GM19351 (cell line): ENCODE data around the gene CA5B.
A peak's percentile ranks its signal among the peaks of the same experiment; 100 is the strongest.
"Not testable (repeated sequence)": the region's sequence is repeated elsewhere in the genome, so short reads cannot be mapped to it uniquely, and the experiment has no call there.

Experiments
- ATAC-seq: cut with Tn5 transposase; IDR thresholded peaks from one replicate; pipeline ENCODE4 v1.9.1; 2021; ENCODE audit warnings: mild to moderate bottlenecking, moderate library complexity; ENCODE audit not compliant: unreplicated experiment

CA5B gene

DNA sequence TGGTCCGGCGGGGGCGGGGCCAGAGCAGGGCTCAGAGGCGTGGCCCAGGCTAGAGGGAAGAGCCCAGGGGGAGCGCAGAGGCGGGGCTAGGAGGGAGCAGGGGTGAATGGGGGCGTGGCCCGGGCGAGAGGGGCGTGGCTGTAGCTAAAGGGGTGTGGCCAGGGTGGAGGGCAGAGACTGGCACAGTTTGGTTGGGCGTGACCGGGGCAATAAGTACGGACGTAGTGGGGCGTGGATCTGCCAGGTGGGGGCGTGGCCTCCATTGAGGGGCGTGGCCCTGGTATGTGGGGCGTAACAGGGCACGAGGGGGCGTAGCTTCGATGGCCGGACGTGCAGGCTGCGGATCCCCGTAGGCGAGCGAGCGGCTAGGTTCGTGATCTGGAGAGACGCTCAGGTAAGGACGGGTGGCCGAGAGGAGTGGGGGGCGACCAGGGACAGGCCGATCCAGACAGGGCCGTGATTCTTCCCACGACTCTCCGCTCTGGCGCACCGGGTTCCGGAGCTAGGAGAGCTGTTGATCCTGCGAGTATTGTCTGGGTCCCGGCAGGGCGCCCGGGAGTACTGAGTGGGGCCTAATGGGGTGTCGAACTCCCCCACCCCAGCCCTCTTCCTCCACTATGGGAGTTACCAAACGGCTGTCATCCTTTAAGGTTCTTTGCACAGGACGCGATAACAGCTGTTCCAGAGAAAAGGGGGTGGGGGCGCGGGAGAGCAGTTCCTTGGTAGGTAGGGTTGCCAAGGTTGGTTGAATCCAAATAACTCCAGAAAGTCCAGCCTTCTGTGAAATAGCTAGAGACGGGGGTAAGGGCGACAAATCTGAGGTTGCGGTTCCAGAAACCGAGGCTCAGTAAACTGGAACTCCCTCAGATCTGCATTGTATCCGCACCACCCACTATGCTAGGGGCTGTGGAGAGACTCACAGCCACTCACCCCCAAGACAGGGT lies at the start of gene CA5B:
TSS of gene CA5B (plus strand) at position 312 of the 944 bp plus-strand sequence. CDS start 11,754 bp downstream, outside the sequence.
- peak; percentile 90 for ATAC-seq

- ATAC-seq: no peak
Observed at GRCh38 chrX:15694941-15695451, 43.1 kb upstream of the CA5B start.

DNA sequence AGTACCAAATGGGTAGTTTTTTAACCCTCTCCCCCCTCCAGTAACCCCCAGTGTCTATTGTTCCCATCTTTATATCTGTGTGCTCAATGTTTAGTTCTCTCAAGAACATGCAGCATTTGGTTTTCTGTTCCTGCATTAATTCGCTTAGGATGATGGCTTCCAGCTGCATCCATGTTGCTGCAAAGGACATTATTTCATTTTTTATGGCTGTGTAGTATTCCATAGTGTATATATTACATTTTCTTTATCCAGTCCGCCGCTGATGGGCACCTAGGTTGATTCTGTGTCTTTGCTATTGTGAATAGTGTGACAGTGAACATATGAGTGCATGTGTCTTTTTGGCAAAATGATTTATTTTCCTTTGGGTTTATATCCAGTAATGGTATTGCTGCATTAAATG lies 41.6 kb upstream of the CA5B start:
- no peak for ATAC-seq

DNA sequence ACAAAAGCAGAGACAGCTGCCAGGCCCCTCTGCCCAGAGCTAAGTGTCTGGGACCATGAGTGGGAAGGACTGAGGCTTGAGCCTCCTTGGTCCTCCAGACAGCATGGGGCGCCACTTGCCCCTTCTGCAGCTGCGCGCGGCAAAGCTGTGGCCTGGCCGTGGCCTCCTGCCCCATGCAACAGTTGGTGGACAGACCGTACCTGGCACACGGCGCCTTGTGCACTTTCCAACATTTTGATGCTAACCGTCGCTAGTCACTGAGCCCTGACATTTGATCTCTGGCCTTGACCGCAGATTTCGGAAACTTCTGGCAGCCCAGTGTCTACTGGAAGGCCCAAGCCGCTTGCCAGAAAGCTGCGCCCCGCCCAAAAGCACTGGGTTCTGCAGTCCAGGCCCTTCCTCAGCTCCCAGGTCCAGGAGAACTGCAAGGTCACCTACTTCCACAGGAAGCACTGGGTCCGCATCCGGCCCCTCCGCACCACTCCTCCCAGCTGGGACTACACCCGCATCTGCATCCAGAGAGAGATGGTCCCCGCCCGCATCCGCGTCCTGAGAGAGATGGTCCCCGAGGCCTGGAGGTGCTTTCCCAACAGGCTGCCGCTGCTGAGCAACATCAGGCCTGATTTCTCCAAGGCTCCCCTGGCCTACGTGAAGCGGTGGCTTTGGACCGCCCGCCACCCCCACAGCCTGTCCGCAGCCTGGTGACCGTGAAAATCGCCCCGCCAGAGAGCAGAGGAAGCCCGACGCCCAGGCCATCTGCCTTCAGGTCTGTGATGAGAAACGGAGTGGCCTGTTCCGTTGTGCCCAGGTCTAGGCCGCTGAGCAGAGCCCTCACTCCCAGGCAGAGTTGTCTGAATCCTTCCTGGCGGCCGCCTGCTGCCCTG lies 35.3 kb upstream of the CA5B start:
- no peak for ATAC-seq

DNA sequence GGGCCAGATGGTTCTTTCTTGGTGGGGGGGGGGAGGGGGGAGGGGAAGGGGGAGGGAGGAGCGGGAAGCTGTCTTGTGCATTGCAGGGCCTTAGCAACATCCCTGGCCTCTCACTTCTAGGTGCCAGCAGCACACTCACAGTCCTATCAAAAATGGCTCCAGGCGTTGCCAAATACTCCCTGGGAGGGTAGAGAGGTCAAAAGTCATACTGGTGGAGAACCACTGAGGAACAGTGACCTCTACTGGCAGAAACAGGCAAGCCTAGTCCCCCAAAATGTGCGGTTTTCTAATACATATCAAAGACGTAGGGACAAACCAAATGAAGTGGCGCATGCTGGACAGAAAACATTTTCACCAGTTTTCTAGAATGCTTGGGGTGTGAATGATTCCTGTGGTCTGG lies 34.3 kb upstream of the CA5B start:
- peak; percentile 89 for ATAC-seq

DNA sequence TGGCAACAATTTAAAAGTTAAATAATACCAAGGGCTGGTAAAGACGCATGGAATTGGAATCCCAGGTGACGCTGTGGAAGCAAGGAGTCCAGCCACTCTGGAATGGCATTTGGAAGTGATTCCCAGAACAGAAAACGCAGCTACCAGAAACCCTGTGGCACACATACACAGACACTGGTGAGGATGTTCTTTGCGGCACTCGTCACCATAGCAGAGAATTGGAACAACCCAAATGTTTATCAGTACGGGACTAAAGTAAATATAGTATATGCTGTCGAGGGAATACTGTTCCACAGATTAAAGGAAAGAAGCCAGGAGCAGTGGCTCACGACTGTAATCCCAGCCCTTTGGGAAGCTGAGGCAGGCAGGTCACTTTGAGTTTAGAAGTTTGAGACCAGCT lies 33.8 kb upstream of the CA5B start:
- not testable (repeated sequence) for ATAC-seq

DNA sequence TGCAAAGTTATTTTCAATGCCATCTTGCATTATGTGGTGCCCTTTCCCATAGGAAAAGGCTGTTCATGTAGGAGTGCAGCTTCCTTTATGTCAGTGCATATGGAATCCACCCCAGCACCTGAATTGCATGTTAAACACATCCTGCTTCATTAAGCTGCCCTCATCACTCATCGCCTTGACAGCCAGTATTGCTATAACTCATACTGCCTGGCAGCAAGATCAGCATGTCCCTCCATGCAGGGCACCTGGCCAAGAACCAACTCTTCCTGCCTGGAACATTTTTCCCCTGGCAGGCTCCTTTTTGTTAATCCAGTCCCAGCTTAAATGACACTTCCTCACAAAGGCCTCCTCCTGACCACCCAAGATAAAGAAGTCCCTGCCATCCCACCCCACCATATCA lies 23.5 kb upstream of the CA5B start:
- no peak for ATAC-seq

DNA sequence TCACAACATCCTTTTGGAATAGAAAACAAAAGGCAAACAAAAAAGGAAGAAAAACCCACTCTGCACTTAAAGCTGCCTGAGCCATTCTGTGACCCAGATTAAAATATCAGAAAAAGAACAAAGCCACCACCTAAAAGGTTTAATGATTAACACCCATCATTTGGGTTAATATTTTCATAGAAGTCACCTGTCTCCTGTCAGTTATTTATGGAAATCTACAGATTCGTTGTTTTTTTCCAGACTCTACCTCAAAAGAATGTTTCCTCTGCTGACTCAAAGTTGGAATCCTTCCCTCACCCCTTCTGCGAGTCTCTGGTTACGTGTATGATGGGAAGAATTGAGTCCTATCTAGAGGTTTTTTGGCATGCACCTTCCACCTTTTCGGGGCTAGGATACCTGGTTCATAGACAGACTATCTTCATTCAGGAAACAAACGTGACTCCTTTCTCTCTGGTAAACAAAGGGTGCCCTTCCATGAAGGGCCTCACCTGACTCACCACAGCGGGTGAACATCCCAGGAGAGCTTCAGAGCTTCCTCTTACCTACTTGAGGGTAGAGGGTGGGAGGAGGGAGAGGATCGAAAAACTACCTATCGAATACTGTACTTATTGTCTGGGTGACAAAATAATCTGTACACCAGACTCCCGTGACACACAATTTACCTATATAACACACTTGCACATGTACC lies 19.6 kb upstream of the CA5B start:
- no peak for ATAC-seq

- ATAC-seq: no peak
Observed at GRCh38 chrX:15719324-15719968, 18.6 kb upstream of the CA5B start.

DNA sequence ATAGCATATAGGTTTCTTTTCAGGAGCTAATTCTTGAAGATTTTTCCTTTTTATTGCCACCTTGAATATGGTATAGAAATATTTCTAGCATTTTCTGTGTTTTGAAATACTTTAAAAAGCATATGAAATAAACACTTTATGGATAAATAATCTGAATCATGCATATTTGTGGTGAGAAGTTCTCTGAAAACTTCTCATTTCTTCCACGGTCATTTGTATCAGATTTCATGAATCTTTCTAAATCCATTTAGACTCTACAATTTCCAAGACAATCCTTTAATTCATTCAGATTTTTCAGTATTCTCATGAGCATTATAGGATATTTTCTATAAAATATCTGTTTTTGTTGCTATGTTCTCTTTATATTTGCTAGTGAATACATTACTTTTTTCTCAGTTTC lies 16.2 kb upstream of the CA5B start:
- ATAC-seq: no peak

DNA sequence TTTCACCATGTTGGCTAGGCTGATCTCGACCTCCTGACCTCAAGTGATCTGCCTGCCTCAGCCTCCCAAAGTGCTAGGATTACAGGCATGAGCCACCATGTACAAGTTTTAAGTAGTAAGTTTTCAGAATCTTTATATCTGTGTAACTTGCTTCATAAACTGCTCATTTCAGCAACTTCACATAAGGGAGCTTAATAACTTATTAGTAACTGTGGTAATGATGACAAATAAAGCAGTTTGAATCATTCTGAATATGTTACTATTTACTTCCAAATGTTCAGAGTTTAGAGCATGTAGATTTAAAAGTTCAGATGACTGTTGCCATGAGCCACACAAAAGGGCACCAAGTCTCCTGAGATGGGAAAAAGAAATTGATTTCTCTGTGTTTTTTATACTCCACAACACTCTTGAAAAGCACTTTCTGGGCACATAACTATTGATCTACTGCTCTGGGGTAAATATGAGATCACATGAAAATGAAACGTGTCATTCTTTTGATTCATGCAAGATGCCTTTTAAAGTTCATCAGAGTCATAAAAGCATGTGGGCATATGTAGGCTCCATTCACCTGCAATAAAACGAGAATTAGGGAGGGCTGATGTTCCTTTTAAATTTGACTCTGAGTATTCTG lies 14.1 kb upstream of the CA5B start:
- no peak for ATAC-seq

DNA sequence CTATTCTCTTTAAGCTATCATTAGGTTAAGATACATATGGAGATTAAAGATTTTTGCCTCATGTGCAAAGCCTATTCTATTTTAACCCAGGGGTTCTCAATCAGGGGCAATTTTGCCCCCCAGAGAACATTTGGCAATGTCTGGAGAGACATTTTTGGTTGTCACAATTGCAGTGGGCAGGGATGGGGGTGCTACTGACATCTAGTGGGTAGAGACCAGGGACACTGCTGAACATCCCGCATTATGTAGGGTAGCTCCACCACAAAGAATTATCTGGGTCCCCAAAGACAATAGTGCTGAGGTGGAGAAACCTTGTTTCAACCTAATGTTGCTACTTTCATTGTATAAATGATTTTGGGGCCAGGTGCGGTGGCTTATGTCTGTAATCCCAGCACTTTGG lies 13.2 kb upstream of the CA5B start:
- no peak for ATAC-seq

GRCh38 chrX:15731368-15731767 lies 6.7 kb upstream of the CA5B start:
- ATAC-seq: not testable (repeated sequence)

GRCh38 chrX:15737190-15737958 lies 696 bp upstream of the CA5B start:
- ATAC-seq: no peak

GRCh38 chrX:15739886-15740285 lies 1.8 kb downstream of the CA5B start:
- no peak for ATAC-seq

- ATAC-seq: no peak
Observed at GRCh38 chrX:15744181-15744867, 6.3 kb downstream of the CA5B start.

DNA sequence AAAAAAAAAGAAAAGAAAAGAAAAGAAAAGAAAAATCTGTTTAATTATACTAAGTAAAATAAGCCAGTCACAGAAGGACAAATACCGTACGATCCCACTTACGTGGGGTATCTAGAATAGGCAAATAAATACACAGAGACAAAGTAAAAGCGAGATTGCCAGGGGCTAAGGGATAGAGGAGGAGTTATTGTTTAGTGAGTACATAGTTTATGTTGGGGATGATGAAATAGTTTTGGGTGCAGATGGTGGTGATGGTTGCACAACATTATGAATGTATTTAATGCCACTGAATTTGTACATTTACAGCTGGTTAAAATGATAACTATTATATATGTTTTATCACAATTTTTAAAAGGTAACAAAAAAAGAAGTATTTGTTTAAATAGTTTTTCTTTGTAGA lies 7.1 kb downstream of the CA5B start:
- ATAC-seq: no peak

DNA sequence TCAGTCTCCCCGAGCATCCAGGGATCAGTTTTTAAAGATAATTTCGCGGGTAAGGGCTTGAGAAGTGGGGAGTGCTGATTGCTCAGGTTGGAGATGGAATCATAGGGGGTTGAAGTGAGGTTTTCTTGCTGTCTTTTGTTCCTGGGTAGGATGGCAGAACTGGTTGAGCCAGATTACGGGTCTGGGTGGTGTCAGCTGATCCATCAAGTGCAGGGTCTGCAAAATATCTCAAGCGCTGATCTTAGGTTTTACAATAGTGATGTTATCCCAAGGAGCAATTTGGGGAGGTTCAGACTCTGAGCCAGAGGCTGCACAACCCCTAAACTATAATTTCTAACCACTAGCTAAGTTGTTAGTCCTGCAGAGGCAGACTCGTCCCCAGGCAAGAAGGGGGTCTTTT lies 8.6 kb downstream of the CA5B start:
- not testable (repeated sequence) for ATAC-seq
